ENCODE data around the gene DIAPH3. TPM values are rescaled to one million over a fixed set of nuclear protein-coding genes. Genes with fewer than 3 reads are reported as not detected.

The DIAPH3 gene
- total RNA-seq, 4 donors from 2014 or later = 0.27 to 3.9 (median 2.1) TPM

DNA sequence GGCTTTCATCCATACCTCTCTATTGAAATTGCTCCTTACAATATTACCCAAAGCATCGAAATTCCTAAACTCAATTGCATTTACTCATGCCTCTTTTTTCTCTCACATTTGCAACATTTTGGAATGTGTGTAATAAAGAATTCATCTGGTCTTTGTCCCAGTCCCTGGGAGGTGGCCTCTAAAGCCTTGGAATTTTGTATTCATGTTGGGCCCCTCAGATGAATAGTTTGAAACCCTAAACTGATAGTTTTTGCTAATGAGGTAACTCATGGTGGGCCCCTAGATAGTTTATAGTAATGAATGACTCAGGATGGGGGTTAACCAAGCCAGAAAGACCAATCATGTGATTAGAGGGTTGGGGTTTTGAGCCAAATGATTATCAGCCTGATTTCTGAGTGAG, 490.4 kb downstream of the DIAPH3 start:
- 75 to 94% methylated on average over 1 of the region's 1 CpG for WGBS, 2 donors
- intact Hi-C loops (cut with DNase I; ENCODE audit: low total_unique reads) = loop anchor here (10.0 kb wide), 1 partner anchor 662 kb away; no protein-coding TSS in a partner anchor
- no peak for DNase-seq (ENCODE audit: low spot score in 2 of 2)
- TF ChIP-seq, protein P1, sequence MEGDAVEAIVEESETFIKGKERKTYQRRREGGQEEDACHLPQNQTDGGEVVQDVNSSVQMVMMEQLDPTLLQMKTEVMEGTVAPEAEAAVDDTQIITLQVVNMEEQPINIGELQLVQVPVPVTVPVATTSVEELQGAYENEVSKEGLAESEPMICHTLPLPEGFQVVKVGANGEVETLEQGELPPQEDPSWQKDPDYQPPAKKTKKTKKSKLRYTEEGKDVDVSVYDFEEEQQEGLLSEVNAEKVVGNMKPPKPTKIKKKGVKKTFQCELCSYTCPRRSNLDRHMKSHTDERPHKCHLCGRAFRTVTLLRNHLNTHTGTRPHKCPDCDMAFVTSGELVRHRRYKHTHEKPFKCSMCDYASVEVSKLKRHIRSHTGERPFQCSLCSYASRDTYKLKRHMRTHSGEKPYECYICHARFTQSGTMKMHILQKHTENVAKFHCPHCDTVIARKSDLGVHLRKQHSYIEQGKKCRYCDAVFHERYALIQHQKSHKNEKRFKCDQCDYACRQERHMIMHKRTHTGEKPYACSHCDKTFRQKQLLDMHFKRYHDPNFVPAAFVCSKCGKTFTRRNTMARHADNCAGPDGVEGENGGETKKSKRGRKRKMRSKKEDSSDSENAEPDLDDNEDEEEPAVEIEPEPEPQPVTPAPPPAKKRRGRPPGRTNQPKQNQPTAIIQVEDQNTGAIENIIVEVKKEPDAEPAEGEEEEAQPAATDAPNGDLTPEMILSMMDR (IDR thresholded peaks at IDR 0.05) = no peak
- no peak for TF ChIP-seq POLR2A (IDR thresholded peaks at IDR 0.05)
- H3K4me3 ChIP-seq (ENCODE audit: low read depth, poor library complexity, severe bottlenecking) = no peak overlapping the region

DNA sequence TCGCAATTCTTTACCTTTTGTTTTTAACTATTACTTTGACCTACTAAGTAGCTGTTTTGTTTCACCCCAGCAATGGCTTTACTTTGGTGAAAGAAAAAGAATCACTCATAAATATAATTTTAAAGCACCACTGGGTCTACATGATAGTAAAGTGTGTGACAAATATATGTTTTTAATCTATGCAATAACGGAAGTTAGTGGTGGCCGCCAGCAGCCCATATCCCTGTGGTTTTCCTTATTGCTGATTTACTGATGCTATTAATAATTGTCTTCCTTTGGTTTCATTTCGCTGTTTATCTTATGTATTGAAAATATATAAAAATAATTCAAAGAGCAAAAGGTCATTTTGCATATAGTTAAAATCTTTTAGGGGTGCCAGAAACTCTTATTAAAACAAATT, 491.3 kb downstream of the DIAPH3 start:
- no peak overlapping the region for H3K4me3 ChIP-seq (ENCODE audit: low read depth, poor library complexity, severe bottlenecking)
- 73 to 75% methylated on average over 4 of the region's 4 CpGs for WGBS, 2 donors
- intact Hi-C loops (cut with DNase I; ENCODE audit: low total_unique reads) = loop anchor here (10.0 kb wide), 1 partner anchor 662 kb away; no protein-coding TSS in a partner anchor
- TF ChIP-seq, protein P1 (IDR thresholded peaks at IDR 0.05) = no peak
- no peak for TF ChIP-seq POLR2A (IDR thresholded peaks at IDR 0.05)
- no peak for DNase-seq (ENCODE audit: low spot score in 2 of 2)

DNA sequence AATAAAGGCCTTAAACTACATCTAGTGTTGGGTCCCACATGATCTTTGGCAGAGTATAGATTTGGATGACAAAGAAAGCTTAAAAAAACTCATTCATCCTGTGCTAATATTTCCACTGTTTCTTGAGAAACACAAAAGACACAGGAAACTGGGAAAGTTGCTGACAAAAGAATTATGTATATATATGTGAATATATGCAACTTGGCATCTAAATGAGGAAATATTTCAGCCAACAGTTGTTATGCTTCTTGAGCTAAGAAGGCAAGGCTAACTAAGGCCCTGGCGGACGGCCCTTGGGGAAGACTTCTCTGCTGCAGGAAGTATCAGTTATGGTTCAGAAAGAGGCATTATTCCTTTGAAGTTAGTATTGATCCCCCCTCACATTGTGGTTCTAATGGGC, 491.8 kb downstream of the DIAPH3 start:
- DNase-seq (ENCODE audit: low spot score in 2 of 2) = no peak
- intact Hi-C loops (cut with DNase I; ENCODE audit: low total_unique reads) = loop anchor here (10.0 kb wide), 1 partner anchor 663 kb away; no protein-coding TSS in a partner anchor
- no peak overlapping the region for H3K4me3 ChIP-seq (ENCODE audit: low read depth, poor library complexity, severe bottlenecking)
- no peak for TF ChIP-seq POLR2A (IDR thresholded peaks at IDR 0.05)
- TF ChIP-seq, protein P1 (IDR thresholded peaks at IDR 0.05) = no peak
- WGBS, 2 donors = 88 to 95% methylated on average over 2 of the region's 2 CpGs

DNA sequence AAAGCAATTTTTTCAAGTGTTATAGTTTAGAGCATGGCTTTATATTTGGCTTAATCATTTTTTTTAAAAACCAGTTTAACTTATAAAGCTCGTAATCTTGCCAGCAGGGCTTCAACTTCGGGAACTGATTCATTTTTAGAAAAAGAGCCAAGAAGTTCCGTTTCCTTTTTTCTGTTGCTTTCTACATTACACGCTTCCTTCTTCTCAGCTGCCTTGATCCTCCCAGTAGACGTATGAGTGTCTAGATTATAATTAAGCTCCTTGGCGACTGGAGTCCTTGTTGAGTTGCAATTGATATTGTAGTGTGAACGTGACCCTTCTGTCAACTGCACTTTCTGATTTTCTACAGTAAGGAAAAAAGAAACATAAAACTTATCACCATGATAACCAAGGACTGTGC, 497.2 kb downstream of the DIAPH3 start:
- no peak for DNase-seq (ENCODE audit: low spot score in 2 of 2)
- 29 to 30% methylated on average over 7 of the region's 7 CpGs for WGBS, 2 donors

DNA sequence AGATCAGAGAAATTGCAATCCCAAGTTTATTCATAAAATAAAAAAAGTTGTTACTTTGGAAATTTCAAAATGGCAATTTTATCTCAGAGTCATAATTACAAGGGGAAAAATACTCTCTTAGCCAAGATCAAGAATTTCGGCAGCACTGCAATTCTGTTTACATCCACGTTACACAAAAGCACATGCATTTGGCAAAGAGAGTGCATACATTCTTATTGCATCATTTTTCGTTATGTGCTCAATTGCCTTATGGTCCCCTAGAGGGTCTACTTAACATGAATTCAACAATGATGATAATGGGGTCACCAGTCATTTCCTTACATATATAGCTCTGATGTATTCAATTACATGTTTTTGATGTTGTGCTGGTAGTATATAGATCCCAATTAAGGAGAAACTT, 498.0 kb downstream of the DIAPH3 start:
- intact Hi-C loops (cut with DNase I; ENCODE audit: low total_unique reads) = no loop called here

More for the DNA sequence above, 497.2 kb downstream of the DIAPH3 start:
- H3K4me3 ChIP-seq (ENCODE audit: low read depth, poor library complexity, severe bottlenecking) = no peak overlapping the region
- TF ChIP-seq POLR2A (IDR thresholded peaks at IDR 0.05) = no peak
- TF ChIP-seq, protein P1 (IDR thresholded peaks at IDR 0.05) = no peak
- intact Hi-C loops (cut with DNase I; ENCODE audit: low total_unique reads) = no loop called here

DNA sequence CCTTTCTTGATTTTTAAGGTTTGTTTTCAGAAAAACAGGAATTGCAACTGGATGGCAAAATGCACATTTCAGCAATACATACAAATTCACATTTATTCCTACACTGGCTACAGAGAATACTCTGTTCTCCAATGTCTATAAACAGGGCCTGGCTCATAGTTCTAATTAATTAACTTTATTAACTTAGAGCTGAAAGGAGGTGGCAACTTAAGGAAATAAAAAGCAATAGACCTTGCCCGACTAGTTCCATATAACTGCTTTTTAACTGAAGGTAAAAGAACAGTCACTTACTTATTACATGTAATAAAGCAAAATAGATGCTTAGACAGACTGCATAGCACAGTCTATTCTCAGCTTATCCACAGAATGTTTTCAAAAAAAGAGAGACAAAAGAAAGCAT, 498.5 kb downstream of the DIAPH3 start:
- intact Hi-C loops (cut with DNase I; ENCODE audit: low total_unique reads) = no loop called here
- no peak overlapping the region for H3K4me3 ChIP-seq (ENCODE audit: low read depth, poor library complexity, severe bottlenecking)
- TF ChIP-seq, protein P1 (IDR thresholded peaks at IDR 0.05) = no peak
- no peak for TF ChIP-seq POLR2A (IDR thresholded peaks at IDR 0.05)
- DNase-seq (ENCODE audit: low spot score in 2 of 2) = no peak
- WGBS, 2 donors = 70 to 77% methylated on average over 1 of the region's 1 CpG

More for the DNA sequence above, 498.0 kb downstream of the DIAPH3 start:
- TF ChIP-seq POLR2A (IDR thresholded peaks at IDR 0.05) = no peak
- WGBS, 2 donors = 67 to 76% methylated on average over 3 of the region's 3 CpGs
- DNase-seq (ENCODE audit: low spot score in 2 of 2) = no peak
- H3K4me3 ChIP-seq (ENCODE audit: low read depth, poor library complexity, severe bottlenecking) = no peak overlapping the region

Data from lower leg skin (tissue), 4 donors.